Measurements from ENCODE around the gene TLK1. TPM values are rescaled to one million over a fixed set of nuclear protein-coding genes. Genes with fewer than 3 reads are reported as not detected.

The TLK1 gene
- total and polyA plus RNA-seq, 10 of the 15 experiments (the other 5 are each of a cell fraction or from before 2014, with no cell fraction given), result 25.1 to 126 (median 57.3) TPM

DNA sequence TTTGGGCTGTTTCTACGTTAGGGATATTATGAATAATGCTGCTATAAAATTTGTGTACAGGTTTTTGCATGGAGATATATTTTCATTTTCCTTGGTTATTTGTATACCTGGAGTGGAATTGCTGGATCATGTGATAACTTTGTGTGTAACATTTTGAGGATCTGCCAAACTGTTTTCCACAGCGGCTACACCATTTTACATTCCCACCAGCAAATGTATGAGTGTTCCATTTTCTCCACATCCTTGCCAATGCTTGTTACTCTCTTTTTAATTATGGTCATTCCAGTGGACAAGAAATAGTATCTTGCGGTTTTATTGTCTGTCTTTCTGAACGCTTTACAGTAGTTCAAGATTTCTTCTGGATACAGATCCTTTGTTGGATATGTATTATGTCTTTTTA is 218.1 kb downstream of the TLK1 start:
- Histone ChIP-seq H4K20me1 (ENCODE audit: control insufficient read depth, insufficient read depth) (no peaks in the 10 kb centered on the region), H3K4me2 (ENCODE audit: control insufficient read depth, insufficient read depth) (no peak overlapping the region), H3K4me1 (ENCODE audit: control insufficient read depth, insufficient read depth, low read length) (0 out of 2 replicates have a peak, but pooled peaks cover 2% of the 10 kb centered on the region), H3K27ac (ENCODE audit: control insufficient read depth, insufficient read depth) (no peak overlapping the region), H2AFZ (ENCODE audit: control insufficient read depth, low read depth, low read length) (no peak overlapping the region), H3K36me3 (ENCODE audit: control insufficient read depth in 2 of 2, insufficient read depth in 2 of 2, low read length in 1 of 2) (peaks cover 0 to 6% of the 10 kb centered on the region in 2 experiments; a peak in 1 of 4 replicates), H3K79me2 (ENCODE audit: control insufficient read depth, insufficient read depth, low read length) (peaks cover 96% of the 10 kb centered on the region), H3K9me3 (replicated peaks; ENCODE audit: control insufficient read depth, insufficient read depth, low read length) (peaks cover 6% of the 10 kb centered on the region; the same call in 2 of the 3 replicates), H3K27me3 (replicated peaks in 1 of 2; ENCODE audit: control insufficient read depth in 2 of 2, insufficient read depth in 2 of 2, low read length in 1 of 2) (no peaks in the 10 kb centered on the region), H3K9ac (ENCODE audit: control insufficient read depth, insufficient read depth, low read length) (no peak overlapping the region), H3K4me3 (no peak overlapping the region)
- CTCF ChIA-PET, result interaction anchor here (0.5 to 1.2 kb wide), 3 partner anchors 12 to 330 kb away, joined by 3 to 4 read pairs (median 3); no protein-coding TSS in a partner anchor
- WGBS (ENCODE audit: insufficient coverage, insufficient replicate concordance, low lambda C conversion rate, missing lambda C conversion rate), result 96% methylated on average over 4 of the region's 4 CpGs
- BruUV-seq (replicated peaks), result no TSS peak
- FAIRE-seq, result peak; percentile 13
- POLR2A ChIA-PET, result interaction anchor here (1.2 kb wide), 1 partner anchor 47 kb away, joined by 3 read pairs; no protein-coding TSS in a partner anchor
- DNase-seq (ENCODE audit: low read depth, low spot score), result no peak
- no peak for TF ChIP-seq TBL1XR1 (IDR thresholded peaks at IDR 0.05; ENCODE audit: low read depth, low read length)
- TF ChIP-seq ATF3 (IDR thresholded peaks at IDR 0.05; ENCODE audit: borderline replicate concordance, extremely low read depth, low read depth, low read length), result no peak
- TF ChIP-seq ZNF207 (IDR thresholded peaks at IDR 0.05; ENCODE audit: borderline replicate concordance), result no peak
- TF ChIP-seq BCL11A (IDR thresholded peaks at IDR 0.05; ENCODE audit: low read depth, low read length), result no peak
- no peak for TF ChIP-seq PRDM15 (CRISPR knock-in tag; IDR thresholded peaks at IDR 0.05)
- TF ChIP-seq PAX8 (IDR thresholded peaks at IDR 0.05), result no peak
- intact Hi-C loops (cut with micrococcal nuclease; ENCODE audit: unreplicated experiment) (no loop called here), in situ Hi-C loops (cut with MboI) (loop anchor here (25.0 kb wide), 1 partner anchor 1620 kb away; the partner anchor contains the start of gene PDK1)
- RAD21 ChIA-PET (ENCODE audit: unreplicated experiment), result no interaction called here
- ATAC-seq, result no peak
- SMC1A ChIA-PET (ENCODE audit: uncharacterized antibody, unreplicated experiment), result interaction anchor here (1.4 kb wide), 1 partner anchor 8 kb away, joined by 4 read pairs; no protein-coding TSS in a partner anchor

Other genes with a start within 250 kb of the TLK1 start
- gene GORASP2, start 231.6 kb downstream of the TLK1 start, total RNA-seq (2014; rRNA removed), result 62.4 and 63.9 TPM in 2 replicates
- gene GORASP2, start 231.6 kb downstream of the TLK1 start, total RNA-seq (2014; rRNA removed; fragmentation: Illumina TruSeq; extraction: Trizol), result 43.6 and 50.5 TPM in 2 replicates
- gene GORASP2, start 231.6 kb downstream of the TLK1 start, total RNA-seq (2021), result 94.8 and 94.9 TPM in 2 replicates
- gene GORASP2, start 231.6 kb downstream of the TLK1 start, polyA plus RNA-seq (2011; rRNA removed), result 130 and 169 TPM in 2 replicates
- 129 and 139 TPM in 2 replicates for gene GORASP2, start 231.6 kb downstream of the TLK1 start, polyA plus RNA-seq (2014; fragmentation: Illumina TruSeq; extraction: Trizol)
- 10 to 100 TPM; 26.3 to 35.0 TPM for gene GORASP2, start 231.6 kb downstream of the TLK1 start, polyA plus RNA-seq (2014; fragmentation: Nextera tagmentation; extraction: Ambion mirVana)
- 111 and 113 TPM in 2 replicates for gene GORASP2, start 231.6 kb downstream of the TLK1 start, polyA plus RNA-seq (2014; rRNA removed)
- 100 to 1,000 TPM; 132 to 140 TPM for gene GORASP2, start 231.6 kb downstream of the TLK1 start, polyA plus RNA-seq (2016; fragmentation: Nextera tagmentation; extraction: Ambion mirVana)